Activated CD4-positive, alpha-beta T cell treated with anti-CD3 and anti-CD28 coated beads for 36 hours (primary cell): ENCODE measurements around the gene TCF15. TPM values are rescaled to one million over a fixed set of nuclear protein-coding genes. Genes with fewer than 3 reads are reported as not detected.
"Not testable (repeated sequence)": the region's sequence is repeated elsewhere in the genome, so short reads cannot be mapped to it uniquely, and the experiment has no call there.

Source experiments
- ATAC-seq: fragments of 200-7000 bp; cut with Tn5 transposase; one replicate; pipeline ENCODE4 v1.10.0; 2021; ENCODE audit warnings: mild to moderate bottlenecking, moderate library complexity
- CTCF ChIA-PET: fragments of 350-600 bp; sonication (Branson Sonifier 250); formaldehyde crosslinking; loops from one replicate; lab custom pipeline; 2021; ENCODE audit warnings: antibody characterized with exemption; lab: Charles Lee
- POLR2A ChIA-PET: fragments of 350-600 bp; sonication (Branson Sonifier 250); formaldehyde crosslinking; loops from one replicate; lab custom pipeline; 2021; ENCODE audit warnings: antibody characterized with exemption, inconsistent platforms; lab: Charles Lee
- DNase-seq: peaks from one replicate; pipeline ENCODE4 v3.0.0-alpha.2; 2020
- H3K27ac Mint-ChIP-seq: one replicate; pipeline ENCODE4 v1.8.0; 2021; ENCODE audit warnings: mixed read lengths
- H3K27me3 Mint-ChIP-seq: one replicate; pipeline ENCODE4 v1.8.0; 2021; ENCODE audit warnings: mixed read lengths
- H3K36me3 Mint-ChIP-seq: one replicate; pipeline ENCODE4 v1.8.0; 2021; ENCODE audit warnings: low read depth, mixed read lengths
- H3K4me1 Mint-ChIP-seq: one replicate; pipeline ENCODE4 v1.8.0; 2021; ENCODE audit warnings: mixed read lengths
- H3K4me3 Mint-ChIP-seq: one replicate; pipeline ENCODE4 v1.8.0; 2021; ENCODE audit warnings: mild to moderate bottlenecking, moderate library complexity, mixed read lengths
- H3K9me3 Mint-ChIP-seq: one replicate; pipeline ENCODE4 v1.8.0; 2021; ENCODE audit warnings: low read depth, mixed read lengths
- intact Hi-C, 2 experiments: fragments of 100-400 bp; cut with DNase I in 1 of 2; cut with micrococcal nuclease in 1 of 2; formaldehyde crosslinking; loops; one replicate each; pipeline versions ENCODE4 v1.14.2 to v1.15.1; 2022 to 2024; cut with DNase I, micrococcal nuclease
- total RNA-seq, 2 experiments: library from RNA; stranded (reverse); gene quantifications; one replicate each; pipeline ENCODE4 v1.2.3, GENCODE V29; 2021

TCF15 gene
- total RNA-seq, 2 experiments from 2014 or later: not detected

GRCh38 chr20:591941-592340 is 18.2 kb downstream of the TCF15 start:
- intact Hi-C loops: no loop called here
- POLR2A ChIA-PET: no interaction called here
- H3K9me3 Mint-ChIP-seq: no peaks in the 10 kb centered on the region
- ATAC-seq (peak; percentile 40), DNase-seq (no peak)
- no peaks in the 10 kb centered on the region for H3K36me3 Mint-ChIP-seq
- CTCF ChIA-PET: no interaction called here
- H3K4me1 Mint-ChIP-seq: peaks cover 6% of the 10 kb centered on the region
- no peak overlapping the region for H3K27ac Mint-ChIP-seq
- H3K27me3 Mint-ChIP-seq: peaks cover 13% of the 10 kb centered on the region
- no peak overlapping the region for H3K4me3 Mint-ChIP-seq

- ChIA-PET CTCF (interaction anchor here (1.5 kb wide), 2 partner anchors 56 to 78 kb away, joined by 3 to 4 read pairs; no protein-coding TSS in a partner anchor), POLR2A (no interaction called here)
- ATAC-seq: no peak
- H3K4me3 Mint-ChIP-seq: no peak overlapping the region
- H3K9me3 Mint-ChIP-seq: no peaks in the 10 kb centered on the region
- intact Hi-C loops: no loop called here
- peaks cover 16% of the 10 kb centered on the region for H3K27me3 Mint-ChIP-seq
- peaks cover 6% of the 10 kb centered on the region for H3K4me1 Mint-ChIP-seq
- H3K36me3 Mint-ChIP-seq: no peaks in the 10 kb centered on the region
- DNase-seq: no peak
- H3K27ac Mint-ChIP-seq: no peak overlapping the region
These were observed 21.0 kb downstream of the TCF15 start for GRCh38 chr20:588932-589672.

- H3K4me3 Mint-ChIP-seq: no peak overlapping the region
- CTCF ChIA-PET: interaction anchor here (0.6 kb wide), 1 partner anchor 121 kb away, joined by 3 read pairs; no protein-coding TSS in a partner anchor
- peaks cover 15% of the 10 kb centered on the region for H3K27me3 Mint-ChIP-seq
- no peak overlapping the region for H3K27ac Mint-ChIP-seq
- intact Hi-C loops: no loop called here
- peaks cover 6% of the 10 kb centered on the region for H3K4me1 Mint-ChIP-seq
- no peaks in the 10 kb centered on the region for H3K9me3 Mint-ChIP-seq
- POLR2A ChIA-PET: no interaction called here
- DNase-seq (no peak), ATAC-seq (no peak)
- no peaks in the 10 kb centered on the region for H3K36me3 Mint-ChIP-seq
These were observed 21.6 kb downstream of the TCF15 start for GRCh38 chr20:588476-588875.

GRCh38 chr20:584971-585301 is 25.2 kb downstream of the TCF15 start:
- peaks cover 8% of the 10 kb centered on the region for H3K27me3 Mint-ChIP-seq
- ChIA-PET POLR2A (no interaction called here), CTCF (interaction anchor here (1.8 kb wide), 1 partner anchor 60 kb away, joined by 9 read pairs; no protein-coding TSS in a partner anchor)
- DNase-seq (no peak), ATAC-seq (no peak)
- intact Hi-C loops: no loop called here
- H3K36me3 Mint-ChIP-seq: no peaks in the 10 kb centered on the region
- H3K9me3 Mint-ChIP-seq: no peaks in the 10 kb centered on the region
- no peak overlapping the region for H3K4me3 Mint-ChIP-seq
- H3K4me1 Mint-ChIP-seq: no peaks in the 10 kb centered on the region
- H3K27ac Mint-ChIP-seq: no peak overlapping the region

GRCh38 chr20:584161-584970 is 25.7 kb downstream of the TCF15 start:
- no peaks in the 10 kb centered on the region for H3K9me3 Mint-ChIP-seq
- DNase-seq: peak; percentile 52
- ATAC-seq: peak; percentile 97
- ChIA-PET CTCF (interaction anchor here (0.6 to 1.8 kb wide), 5 partner anchors 34 to 1517 kb away, joined by 3 to 9 read pairs (median 4); no protein-coding TSS in a partner anchor), POLR2A (no interaction called here)
- H3K4me3 Mint-ChIP-seq: no peak overlapping the region
- intact Hi-C loops: no loop called here
- peaks cover 8% of the 10 kb centered on the region for H3K27me3 Mint-ChIP-seq
- H3K4me1 Mint-ChIP-seq: no peaks in the 10 kb centered on the region
- no peaks in the 10 kb centered on the region for H3K36me3 Mint-ChIP-seq
- H3K27ac Mint-ChIP-seq: no peak overlapping the region

GRCh38 chr20:582204-582603 is 27.9 kb downstream of the TCF15 start:
- no peaks in the 10 kb centered on the region for H3K4me1 Mint-ChIP-seq
- H3K27ac Mint-ChIP-seq: no peak overlapping the region
- no peak for DNase-seq
- no peak for ATAC-seq
- H3K9me3 Mint-ChIP-seq: no peaks in the 10 kb centered on the region
- ChIA-PET POLR2A (no interaction called here), CTCF (no interaction called here)
- intact Hi-C loops: no loop called here
- no peak overlapping the region for H3K4me3 Mint-ChIP-seq
- H3K27me3 Mint-ChIP-seq: peaks cover 10% of the 10 kb centered on the region
- H3K36me3 Mint-ChIP-seq: no peaks in the 10 kb centered on the region

- H3K27me3 Mint-ChIP-seq, H3K4me1 Mint-ChIP-seq, H3K36me3 Mint-ChIP-seq, H3K9me3 Mint-ChIP-seq, H3K27ac Mint-ChIP-seq, ATAC-seq, intact Hi-C loops, POLR2A ChIA-PET, H3K4me3 Mint-ChIP-seq, DNase-seq, CTCF ChIA-PET: not testable (repeated sequence)
These were observed 31.0 kb downstream of the TCF15 start for GRCh38 chr20:578940-579690.

- ATAC-seq (no peak), DNase-seq (no peak)
- H3K27ac Mint-ChIP-seq: no peak overlapping the region
- no peaks in the 10 kb centered on the region for H3K4me1 Mint-ChIP-seq
- POLR2A ChIA-PET: no interaction called here
- H3K27me3 Mint-ChIP-seq: peaks cover 22% of the 10 kb centered on the region
- CTCF ChIA-PET: interaction anchor here (0.6 to 1.3 kb wide), 4 partner anchors 11 to 225 kb away, joined by 3 to 5 read pairs (median 4); no protein-coding TSS in a partner anchor
- no peaks in the 10 kb centered on the region for H3K9me3 Mint-ChIP-seq
- no peak overlapping the region for H3K4me3 Mint-ChIP-seq
- intact Hi-C loops: no loop called here
- no peaks in the 10 kb centered on the region for H3K36me3 Mint-ChIP-seq
These were observed 32.8 kb downstream of the TCF15 start for GRCh38 chr20:577167-577791.

GRCh38 chr20:576156-576555 is 34.0 kb downstream of the TCF15 start:
- intact Hi-C loops: no loop called here
- Mint-ChIP-seq H3K27ac (no peak overlapping the region), H3K4me1 (no peaks in the 10 kb centered on the region), H3K27me3 (peaks cover 27% of the 10 kb centered on the region), H3K36me3 (no peaks in the 10 kb centered on the region), H3K4me3 (no peak overlapping the region), H3K9me3 (no peaks in the 10 kb centered on the region)
- ATAC-seq (no peak), DNase-seq (no peak)
- CTCF ChIA-PET: interaction anchor here (0.6 to 1.6 kb wide), 6 partner anchors 11 to 1432 kb away, joined by 3 to 4 read pairs (median 3); no protein-coding TSS in a partner anchor
- POLR2A ChIA-PET: no interaction called here

GRCh38 chr20:575230-575629 is 34.9 kb downstream of the TCF15 start:
- no peaks in the 10 kb centered on the region for H3K9me3 Mint-ChIP-seq
- ChIA-PET CTCF (interaction anchor here (0.6 to 1.6 kb wide), 4 partner anchors 12 to 92 kb away, joined by 3 to 4 read pairs (median 4); no protein-coding TSS in a partner anchor), POLR2A (no interaction called here)
- peaks cover 27% of the 10 kb centered on the region for H3K27me3 Mint-ChIP-seq
- no peaks in the 10 kb centered on the region for H3K4me1 Mint-ChIP-seq
- no peak overlapping the region for H3K27ac Mint-ChIP-seq
- DNase-seq (no peak), ATAC-seq (no peak)
- no peaks in the 10 kb centered on the region for H3K36me3 Mint-ChIP-seq
- no peak overlapping the region for H3K4me3 Mint-ChIP-seq
- intact Hi-C loops: no loop called here
